Calu3 (cell line): ENCODE results near the gene CDAN1. TPM values are rescaled to one million over a fixed set of nuclear protein-coding genes. Genes with fewer than 3 reads are reported as not detected.

Experiments used
- BruUV-seq: library from RNA; stranded (reverse); fragments of 400-500 nt; replicated peaks from 2 replicates; lab custom pipeline; 2021; lab: Mats Ljungman, UMichigan
- CTCF ChIA-PET: fragments of 300-600 bp; sonication (Branson Sonifier 250); formaldehyde crosslinking; loops from one replicate; lab custom pipeline; 2022; ENCODE audit warnings: antibody characterized with exemption; lab: Charles Lee
- DNase-seq: peaks from one replicate; pipeline ENCODE4 v3.0.0; 2022
- H3K27ac Mint-ChIP-seq: one replicate; pipeline ENCODE4 v1.8.0; 2022; ENCODE audit warnings: mixed read lengths; ENCODE audit not compliant: unreplicated experiment
- H3K27me3 Mint-ChIP-seq: one replicate; pipeline ENCODE4 v1.8.0; 2022; ENCODE audit warnings: mixed read lengths; ENCODE audit not compliant: unreplicated experiment
- H3K36me3 Mint-ChIP-seq: one replicate; pipeline ENCODE4 v1.8.0; 2022; ENCODE audit warnings: mild to moderate bottlenecking, moderate library complexity, mixed read lengths; ENCODE audit not compliant: insufficient read depth, unreplicated experiment
- H3K4me1 Mint-ChIP-seq: one replicate; pipeline ENCODE4 v1.8.0; 2022; ENCODE audit warnings: mild to moderate bottlenecking, low read depth, mixed read lengths; ENCODE audit not compliant: unreplicated experiment
- H3K4me3 Mint-ChIP-seq: one replicate; pipeline ENCODE4 v1.8.0; 2022; ENCODE audit warnings: mild to moderate bottlenecking, low read depth, moderate library complexity, mixed read lengths; ENCODE audit not compliant: unreplicated experiment
- H3K9me3 Mint-ChIP-seq: one replicate; pipeline ENCODE4 v1.8.0; 2022; ENCODE audit warnings: low read depth, mixed read lengths; ENCODE audit not compliant: unreplicated experiment
- CTCF ChIP-seq: fragments of 200-600 bp; IDR thresholded peaks from one replicate; pipeline ENCODE4 v1.8.0; 2022; ENCODE audit warnings: antibody characterized with exemption; ENCODE audit not compliant: unreplicated experiment
- intact Hi-C: fragments of 100-400 bp; cut with micrococcal nuclease; formaldehyde crosslinking; loops from one replicate; pipeline ENCODE4 v1.10.0; 2022; ENCODE audit not compliant: unreplicated experiment
- total RNA-seq: library from RNA; stranded (reverse); gene quantifications from 2 replicates; pipeline ENCODE4 v1.2.3, GENCODE V29; 2022

CDAN1 gene
- total RNA-seq, 1 experiment from 2014 or later: 11.3 TPM

- Mint-ChIP-seq H3K36me3 (peaks cover 21% of the 10 kb centered on the region), H3K27me3 (no peaks in the 10 kb centered on the region), H3K27ac (no peak overlapping the region), H3K4me1 (no peaks in the 10 kb centered on the region), H3K4me3 (no peak overlapping the region), H3K9me3 (no peaks in the 10 kb centered on the region)
- intact Hi-C loops: no loop called here
- CTCF ChIA-PET: no interaction called here
- no TSS peak for BruUV-seq
- no peak for DNase-seq
- no peak for TF ChIP-seq CTCF
Observed at GRCh38 chr15:42728972-42729371, 8.0 kb downstream of the CDAN1 start.

DNA sequence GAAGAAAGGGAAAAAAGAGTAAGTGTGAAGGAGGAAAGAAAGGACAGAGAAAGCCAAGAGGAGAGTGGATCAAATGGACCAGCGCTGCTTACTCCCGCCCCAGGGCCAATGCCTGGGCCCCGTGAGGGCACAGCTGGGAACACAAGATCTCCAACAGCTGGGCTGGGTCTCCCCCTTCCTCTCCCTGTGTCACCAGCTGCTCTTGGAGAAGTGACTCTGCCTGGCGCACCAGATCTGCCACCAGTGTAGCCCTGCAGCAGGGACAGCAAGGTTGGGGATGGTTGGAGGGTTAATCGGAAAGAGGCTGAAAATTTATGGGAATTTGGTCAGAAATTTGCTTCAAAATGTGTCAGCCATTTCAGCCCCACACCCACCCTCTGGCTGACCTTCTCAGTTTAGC is 8.4 kb downstream of the CDAN1 start:
- CTCF ChIA-PET: no interaction called here

DNA sequence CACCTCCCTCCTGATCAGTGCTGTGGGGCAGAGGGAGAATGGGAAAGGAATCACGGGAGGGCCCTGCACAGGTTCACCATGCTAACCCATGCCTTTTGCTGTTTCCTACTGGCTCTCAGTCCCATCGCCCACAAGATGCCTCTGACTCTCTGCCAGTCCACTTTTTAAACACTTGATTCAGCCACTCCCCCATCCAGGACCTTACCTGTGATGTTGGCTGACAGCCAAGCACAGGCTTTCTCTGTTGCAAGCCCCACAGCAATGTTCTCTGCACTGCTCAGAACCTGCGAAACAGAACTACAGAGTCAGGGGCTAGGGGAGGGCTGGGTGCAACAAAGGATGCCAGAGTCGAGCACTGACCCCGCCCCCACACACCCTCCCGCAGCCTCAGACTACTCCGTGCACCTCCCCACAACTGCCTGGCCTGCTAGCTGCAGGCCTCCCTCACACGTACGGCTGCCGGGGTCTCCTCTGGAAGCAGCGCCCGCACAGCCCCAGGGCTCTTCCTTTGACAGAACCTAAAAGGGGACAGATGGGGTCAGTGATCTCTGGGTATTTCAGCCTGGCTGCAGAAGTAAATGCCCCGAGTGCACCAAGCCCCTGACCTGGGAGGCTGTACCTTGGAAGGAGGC is 9.1 kb downstream of the CDAN1 start:
- Mint-ChIP-seq H3K27ac (no peak overlapping the region), H3K27me3 (no peaks in the 10 kb centered on the region), H3K36me3 (peaks cover 17% of the 10 kb centered on the region), H3K4me3 (no peak overlapping the region), H3K4me1 (no peaks in the 10 kb centered on the region), H3K9me3 (no peaks in the 10 kb centered on the region)
- CTCF ChIA-PET: no interaction called here
- DNase-seq: no peak
- BruUV-seq: no TSS peak
- TF ChIP-seq CTCF: no peak
- intact Hi-C loops: no loop called here

More for the DNA sequence above, 8.4 kb downstream of the CDAN1 start:
- no peak for TF ChIP-seq CTCF
- no TSS peak for BruUV-seq
- Mint-ChIP-seq H3K27ac (no peak overlapping the region), H3K4me3 (no peak overlapping the region), H3K36me3 (peaks cover 21% of the 10 kb centered on the region), H3K9me3 (no peaks in the 10 kb centered on the region), H3K27me3 (no peaks in the 10 kb centered on the region), H3K4me1 (no peaks in the 10 kb centered on the region)
- intact Hi-C loops: no loop called here
- no peak for DNase-seq

DNA sequence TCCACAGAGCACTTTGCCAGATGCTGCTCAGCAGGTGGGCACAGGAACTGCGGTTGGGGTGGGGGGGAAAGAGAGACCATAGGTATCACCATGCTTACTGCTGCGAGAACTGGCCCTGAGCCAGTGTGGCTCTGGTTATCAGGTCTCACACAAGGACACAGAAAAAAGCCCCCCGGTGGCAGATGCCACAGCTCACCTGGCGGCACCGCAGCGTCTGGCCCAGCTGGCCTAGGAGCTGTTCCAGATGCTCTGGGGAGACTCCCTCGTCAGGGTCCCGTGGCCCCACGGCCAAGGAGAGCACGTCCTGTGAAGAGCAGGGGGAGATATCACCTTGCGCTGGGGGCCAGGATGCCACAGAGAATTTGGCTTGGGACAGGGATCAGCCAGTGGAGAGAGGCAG is 10.8 kb downstream of the CDAN1 start:
- Mint-ChIP-seq H3K4me3 (no peak overlapping the region), H3K27ac (no peak overlapping the region), H3K36me3 (peaks cover 10% of the 10 kb centered on the region), H3K27me3 (no peaks in the 10 kb centered on the region), H3K4me1 (no peaks in the 10 kb centered on the region), H3K9me3 (no peaks in the 10 kb centered on the region)
- intact Hi-C loops: no loop called here
- DNase-seq: no peak
- BruUV-seq: no TSS peak
- CTCF ChIA-PET: no interaction called here
- TF ChIP-seq CTCF: no peak
